Mucosa of stomach (tissue), 1 donor: ENCODE data around the gene BRSK2.

ENCODE experiments used
- H3K27me3 ChIP-seq: one replicate; pipeline ENCODE4 v1.7.0; 2013; ENCODE audit warnings: mild to moderate bottlenecking, low read length; ENCODE audit not compliant: control insufficient read depth, insufficient read depth
- H3K36me3 ChIP-seq: one replicate; pipeline ENCODE4 v1.7.0; 2013; ENCODE audit warnings: low read length; ENCODE audit not compliant: control insufficient read depth, insufficient read depth
- H3K4me1 ChIP-seq: one replicate; pipeline ENCODE4 v1.7.0; 2013; ENCODE audit warnings: mild to moderate bottlenecking, low read length; ENCODE audit not compliant: control insufficient read depth, insufficient read depth
- H3K4me3 ChIP-seq: one replicate; pipeline ENCODE4 v1.7.0; 2013; ENCODE audit warnings: low read length
- H3K9ac ChIP-seq: one replicate; pipeline ENCODE4 v1.7.0; 2013; ENCODE audit warnings: mild to moderate bottlenecking, low read length, moderate library complexity
- H3K9me3 ChIP-seq: one replicate; pipeline ENCODE4 v1.7.0; 2013; ENCODE audit warnings: mild to moderate bottlenecking, low read length, moderate library complexity; ENCODE audit not compliant: control insufficient read depth
- donor health status: Pancreatic carcinoma.

BRSK2 gene

DNA sequence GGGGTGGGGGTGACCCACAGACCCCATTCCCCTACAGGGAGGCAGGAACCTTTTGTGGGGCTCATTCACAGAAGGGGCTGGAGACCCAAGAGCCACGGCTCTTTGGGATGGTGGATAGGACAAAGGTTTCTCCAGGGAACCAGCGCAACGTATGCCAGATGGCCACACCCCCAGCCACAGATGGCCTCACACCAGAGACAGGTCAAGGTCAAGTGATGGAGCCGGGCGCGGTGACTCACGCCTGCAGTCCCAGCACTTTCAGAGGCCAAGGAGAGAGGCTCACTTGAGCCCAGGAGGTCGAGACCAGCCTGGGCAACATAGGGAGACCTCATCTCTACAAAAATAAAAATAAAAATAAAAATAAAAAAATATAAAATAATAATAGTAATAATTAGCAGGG, 17.1 kb upstream of the BRSK2 start:
- Histone ChIP-seq H3K9me3 (no peaks in the 10 kb centered on the region), H3K4me1 (no peaks in the 10 kb centered on the region), H3K27me3 (peaks cover 3% of the 10 kb centered on the region), H3K9ac (no peak overlapping the region), H3K4me3 (no peak overlapping the region), H3K36me3 (no peaks in the 10 kb centered on the region)

- no peaks in the 10 kb centered on the region for H3K9me3 ChIP-seq
- no peak overlapping the region for H3K4me3 ChIP-seq
- no peak overlapping the region for H3K9ac ChIP-seq
- no peaks in the 10 kb centered on the region for H3K36me3 ChIP-seq
- H3K4me1 ChIP-seq = no peaks in the 10 kb centered on the region
- H3K27me3 ChIP-seq = peaks cover 3% of the 10 kb centered on the region
These were observed 16.1 kb upstream of the BRSK2 start for GRCh38 chr11:1373536-1374214.

GRCh38 chr11:1375161-1375954, 14.4 kb upstream of the BRSK2 start:
- H3K9me3 ChIP-seq = no peaks in the 10 kb centered on the region

GRCh38 chr11:1375955-1376258, 13.8 kb upstream of the BRSK2 start:
- Histone ChIP-seq H3K9me3 (no peaks in the 10 kb centered on the region), H3K4me3 (no peak overlapping the region), H3K36me3 (no peaks in the 10 kb centered on the region), H3K27me3 (peaks cover under 1% of the 10 kb centered on the region), H3K4me1 (no peaks in the 10 kb centered on the region), H3K9ac (no peak overlapping the region)

More at GRCh38 chr11:1375161-1375954, 14.4 kb upstream of the BRSK2 start:
- H3K4me3 ChIP-seq = no peak overlapping the region
- no peaks in the 10 kb centered on the region for H3K36me3 ChIP-seq
- no peak overlapping the region for H3K9ac ChIP-seq
- peaks cover 3% of the 10 kb centered on the region for H3K27me3 ChIP-seq
- H3K4me1 ChIP-seq = no peaks in the 10 kb centered on the region

DNA sequence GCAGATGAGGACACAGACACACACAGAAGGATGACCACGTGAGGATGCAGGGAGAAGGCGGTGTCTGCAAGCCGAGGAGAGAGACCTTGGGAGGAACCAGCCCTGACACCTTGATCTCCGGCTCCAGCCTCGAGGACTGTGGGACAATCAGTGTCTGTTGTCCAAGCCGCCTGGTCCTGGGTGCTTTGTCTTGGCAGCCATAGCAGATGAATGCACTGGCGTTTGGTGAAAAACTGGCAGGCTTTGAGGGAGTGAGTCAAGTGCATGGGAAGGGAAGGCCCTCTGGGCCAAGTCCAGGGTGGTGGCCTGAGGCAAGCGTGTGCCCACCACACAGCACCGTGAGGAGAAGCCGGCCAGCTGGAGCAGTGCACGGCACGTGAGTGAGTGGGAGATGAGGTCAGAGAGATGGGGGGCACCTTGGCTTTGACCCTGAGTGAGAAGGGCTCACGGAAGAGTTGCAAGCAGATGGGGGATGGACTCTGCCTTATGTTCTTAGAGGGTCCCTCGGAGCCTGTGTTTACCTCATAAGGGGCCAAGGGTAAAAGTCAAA, 12.4 kb upstream of the BRSK2 start:
- peaks cover 1% of the 10 kb centered on the region for H3K27me3 ChIP-seq
- H3K9ac ChIP-seq = no peak overlapping the region
- H3K4me1 ChIP-seq = no peaks in the 10 kb centered on the region
- no peak overlapping the region for H3K4me3 ChIP-seq
- H3K36me3 ChIP-seq = no peaks in the 10 kb centered on the region
- H3K9me3 ChIP-seq = no peaks in the 10 kb centered on the region

DNA sequence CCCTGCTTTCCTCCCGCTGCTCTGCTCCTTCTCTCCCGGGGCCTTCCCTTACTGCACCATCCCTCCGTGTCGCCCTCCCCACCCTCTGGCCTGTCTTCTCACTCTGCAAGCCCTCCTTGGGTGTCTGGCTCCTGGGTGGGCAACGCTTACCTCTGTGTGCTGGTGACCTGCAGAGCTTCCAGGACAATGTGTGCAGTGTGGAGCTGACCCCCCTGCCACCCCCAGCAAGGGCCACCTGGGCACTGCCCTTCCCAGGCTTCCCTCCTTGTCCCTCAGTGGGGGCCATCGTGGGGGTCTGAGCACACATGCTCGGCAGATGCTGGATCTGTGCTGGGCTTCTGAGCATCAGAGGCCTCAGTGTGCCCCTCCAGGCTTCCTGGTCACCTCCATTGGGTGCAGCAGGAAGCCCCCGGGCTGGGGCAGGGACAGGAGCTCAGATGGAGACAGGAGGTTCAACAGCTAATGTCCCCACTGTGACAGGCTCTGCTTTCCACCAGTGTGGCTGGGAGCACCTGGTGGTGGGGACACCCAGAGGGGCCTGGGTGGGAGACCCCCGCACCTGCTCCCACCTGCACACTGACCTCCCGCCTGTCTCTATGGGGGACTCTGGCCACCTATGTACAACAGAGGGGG, 7.8 kb upstream of the BRSK2 start:
- H3K36me3 ChIP-seq = no peaks in the 10 kb centered on the region
- H3K9ac ChIP-seq = no peak overlapping the region
- no peaks in the 10 kb centered on the region for H3K4me1 ChIP-seq
- H3K27me3 ChIP-seq = peaks cover 5% of the 10 kb centered on the region
- H3K4me3 ChIP-seq = no peak overlapping the region
- H3K9me3 ChIP-seq = no peaks in the 10 kb centered on the region

DNA sequence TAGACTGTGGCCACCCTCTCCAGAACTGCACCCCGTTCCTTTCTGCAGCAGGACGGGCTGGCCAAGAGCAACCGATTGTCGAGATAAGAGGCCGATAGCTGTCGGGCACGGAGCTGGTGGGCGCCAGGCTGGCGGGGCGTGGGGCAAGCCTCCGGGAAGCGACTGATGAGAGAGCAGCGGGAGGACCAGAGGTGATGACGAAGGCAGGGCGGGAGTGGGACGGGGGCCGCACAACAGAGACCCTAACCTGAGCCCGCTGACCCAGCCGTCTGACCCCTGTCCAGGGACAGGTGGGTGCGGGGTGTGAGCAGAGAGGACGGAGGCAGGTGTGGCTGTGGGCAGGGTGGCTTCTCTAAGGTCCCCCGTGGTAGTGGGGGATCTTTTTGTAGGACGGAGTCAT, 7.3 kb upstream of the BRSK2 start:
- peak overlapping the region; percentile 47 for H3K9ac ChIP-seq
- H3K9me3 ChIP-seq = no peaks in the 10 kb centered on the region
- H3K4me1 ChIP-seq = no peaks in the 10 kb centered on the region
- no peaks in the 10 kb centered on the region for H3K36me3 ChIP-seq
- peaks cover 7% of the 10 kb centered on the region for H3K27me3 ChIP-seq
- H3K4me3 ChIP-seq = no peak overlapping the region

GRCh38 chr11:1382831-1383607, 6.7 kb upstream of the BRSK2 start:
- H3K27me3 ChIP-seq = peaks cover 13% of the 10 kb centered on the region
- peak overlapping the region; percentile 47 for H3K9ac ChIP-seq
- H3K4me1 ChIP-seq = no peaks in the 10 kb centered on the region
- H3K4me3 ChIP-seq = no peak overlapping the region
- no peaks in the 10 kb centered on the region for H3K36me3 ChIP-seq
- no peaks in the 10 kb centered on the region for H3K9me3 ChIP-seq

- no peak overlapping the region for H3K4me3 ChIP-seq
These were observed 5.3 kb upstream of the BRSK2 start for GRCh38 chr11:1384199-1384970.

DNA sequence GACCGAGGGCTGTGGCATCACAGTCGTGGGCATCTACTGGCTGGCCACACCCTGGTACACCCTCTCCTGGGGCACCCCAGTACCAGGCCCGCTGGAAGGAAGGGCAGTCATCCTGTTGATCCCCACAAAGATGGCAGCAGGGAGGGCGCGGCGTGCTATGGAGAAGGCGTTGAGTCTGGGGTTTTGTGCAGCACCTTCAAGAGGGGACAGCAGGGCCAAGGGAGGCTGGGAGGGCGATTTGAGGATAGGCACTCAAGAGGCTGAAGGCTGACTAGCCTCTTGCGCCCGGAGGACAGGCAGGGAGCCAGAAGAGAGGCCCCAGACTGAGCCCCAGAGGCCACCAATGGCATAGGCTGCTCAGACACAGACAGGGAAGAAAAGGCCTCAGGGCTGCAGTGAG, 2.2 kb upstream of the BRSK2 start:
- Histone ChIP-seq H3K9ac (no peak overlapping the region), H3K4me1 (peaks cover 10% of the 10 kb centered on the region), H3K36me3 (no peaks in the 10 kb centered on the region), H3K9me3 (no peaks in the 10 kb centered on the region), H3K27me3 (peaks cover 44% of the 10 kb centered on the region), H3K4me3 (no peak overlapping the region)

More at GRCh38 chr11:1384199-1384970, 5.3 kb upstream of the BRSK2 start:
- H3K9ac ChIP-seq = no peak overlapping the region
- H3K9me3 ChIP-seq = no peaks in the 10 kb centered on the region
- H3K4me1 ChIP-seq = peaks cover 7% of the 10 kb centered on the region
- peaks cover 27% of the 10 kb centered on the region for H3K27me3 ChIP-seq
- H3K36me3 ChIP-seq = no peaks in the 10 kb centered on the region
